OCI-LY7 (cell line): ENCODE data around the gene C1orf35.

Experiments
- EZH2phosphoT487 ChIP-seq: fragments of 200-600 bp; sonication (generic); IDR thresholded peaks from 2 replicates; pipeline ENCODE4 v1.6.1; 2018; ENCODE audit warnings: low read depth, borderline replicate concordance, mild to moderate bottlenecking, mixed run types, antibody characterized with exemption, low read length, moderate library complexity, mixed read lengths
- TF ChIP-seq, protein P1 (sequence below): fragments of 200-600 bp; sonication (generic); conservative IDR thresholded peaks from 2 replicates; pipeline ENCODE4 v1.5.1; 2014; ENCODE audit warnings: mild to moderate bottlenecking, antibody characterized with exemption, low read length, moderate library complexity, mixed read lengths

- TF ChIP-seq, protein P1, sequence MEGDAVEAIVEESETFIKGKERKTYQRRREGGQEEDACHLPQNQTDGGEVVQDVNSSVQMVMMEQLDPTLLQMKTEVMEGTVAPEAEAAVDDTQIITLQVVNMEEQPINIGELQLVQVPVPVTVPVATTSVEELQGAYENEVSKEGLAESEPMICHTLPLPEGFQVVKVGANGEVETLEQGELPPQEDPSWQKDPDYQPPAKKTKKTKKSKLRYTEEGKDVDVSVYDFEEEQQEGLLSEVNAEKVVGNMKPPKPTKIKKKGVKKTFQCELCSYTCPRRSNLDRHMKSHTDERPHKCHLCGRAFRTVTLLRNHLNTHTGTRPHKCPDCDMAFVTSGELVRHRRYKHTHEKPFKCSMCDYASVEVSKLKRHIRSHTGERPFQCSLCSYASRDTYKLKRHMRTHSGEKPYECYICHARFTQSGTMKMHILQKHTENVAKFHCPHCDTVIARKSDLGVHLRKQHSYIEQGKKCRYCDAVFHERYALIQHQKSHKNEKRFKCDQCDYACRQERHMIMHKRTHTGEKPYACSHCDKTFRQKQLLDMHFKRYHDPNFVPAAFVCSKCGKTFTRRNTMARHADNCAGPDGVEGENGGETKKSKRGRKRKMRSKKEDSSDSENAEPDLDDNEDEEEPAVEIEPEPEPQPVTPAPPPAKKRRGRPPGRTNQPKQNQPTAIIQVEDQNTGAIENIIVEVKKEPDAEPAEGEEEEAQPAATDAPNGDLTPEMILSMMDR = no peak
- no peak for TF ChIP-seq EZH2phosphoT487
Observed at GRCh38 chr1:228134591-228134990, 31.5 kb upstream of the C1orf35 start.
